ENCODE measurements around the gene L1CAM.

Gene L1CAM

DNA sequence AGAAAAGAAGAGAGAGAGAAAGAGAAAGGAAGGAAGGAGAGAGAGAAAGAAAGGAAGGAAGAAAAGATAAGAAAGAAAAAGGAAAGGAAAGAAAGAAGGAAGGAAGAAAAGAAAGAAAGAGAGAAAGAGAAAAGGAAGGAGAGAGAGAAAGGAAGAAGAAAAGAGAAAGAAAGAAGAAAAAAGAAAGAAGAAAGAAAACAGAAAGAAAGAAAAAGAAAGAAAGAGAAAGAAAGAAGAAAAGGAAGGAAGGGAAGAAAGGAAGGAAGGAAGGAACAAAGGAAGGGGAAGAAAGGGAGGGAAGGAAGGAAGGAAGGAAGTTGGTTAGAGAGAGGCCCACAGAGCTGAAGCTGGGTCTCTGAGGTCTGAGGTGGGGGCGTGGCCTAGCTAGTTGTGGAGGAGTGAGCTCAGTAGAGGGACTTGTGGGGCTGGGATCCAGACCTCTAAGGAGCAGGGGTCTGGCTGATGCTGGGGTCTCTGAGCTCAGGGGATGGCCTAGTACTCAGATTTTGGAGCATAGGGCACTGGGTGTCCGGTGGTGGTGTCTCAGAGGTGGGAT lies 28.5 kb downstream of the L1CAM start:
- Mint-ChIP-seq H3K27ac (no peak overlapping the region), H3K9me3 (no peaks in the 10 kb centered on the region), H3K27me3 (peaks cover 13% of the 10 kb centered on the region), H3K4me1 (peaks cover 18% of the 10 kb centered on the region), H3K36me3 (no peaks in the 10 kb centered on the region), H3K4me3 (no peak overlapping the region)
- no peak for ATAC-seq

- Mint-ChIP-seq H3K9me3 (no peaks in the 10 kb centered on the region), H3K4me3 (no peak overlapping the region), H3K27me3 (peaks cover 31% of the 10 kb centered on the region), H3K36me3 (no peaks in the 10 kb centered on the region), H3K4me1 (peaks cover 10% of the 10 kb centered on the region), H3K27ac (no peak overlapping the region)
- no peak for ATAC-seq
These were observed 31.3 kb downstream of the L1CAM start for GRCh38 chrX:153854702-153855101.

DNA sequence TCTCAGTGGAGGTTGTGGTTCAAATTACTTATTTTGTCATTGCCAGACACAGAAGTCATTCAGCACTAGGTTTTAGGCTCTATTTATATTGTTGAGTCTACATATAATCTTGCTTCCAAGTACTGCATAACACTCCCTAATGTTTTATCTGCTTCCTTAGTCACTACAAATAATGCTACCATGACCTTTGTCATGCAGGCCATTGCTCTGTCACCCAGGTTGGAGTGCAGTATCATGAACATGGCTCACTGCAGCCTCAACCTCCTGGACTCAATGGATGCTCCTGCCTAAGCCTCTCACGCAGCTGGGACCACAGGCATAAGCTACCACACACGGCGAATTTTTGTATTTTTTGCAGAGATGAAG lies 32.1 kb downstream of the L1CAM start:
- Mint-ChIP-seq H3K36me3 (no peaks in the 10 kb centered on the region), H3K27me3 (peaks cover 31% of the 10 kb centered on the region), H3K9me3 (no peaks in the 10 kb centered on the region), H3K4me1 (peaks cover 10% of the 10 kb centered on the region), H3K4me3 (no peak overlapping the region), H3K27ac (no peak overlapping the region)
- ATAC-seq = no peak

DNA sequence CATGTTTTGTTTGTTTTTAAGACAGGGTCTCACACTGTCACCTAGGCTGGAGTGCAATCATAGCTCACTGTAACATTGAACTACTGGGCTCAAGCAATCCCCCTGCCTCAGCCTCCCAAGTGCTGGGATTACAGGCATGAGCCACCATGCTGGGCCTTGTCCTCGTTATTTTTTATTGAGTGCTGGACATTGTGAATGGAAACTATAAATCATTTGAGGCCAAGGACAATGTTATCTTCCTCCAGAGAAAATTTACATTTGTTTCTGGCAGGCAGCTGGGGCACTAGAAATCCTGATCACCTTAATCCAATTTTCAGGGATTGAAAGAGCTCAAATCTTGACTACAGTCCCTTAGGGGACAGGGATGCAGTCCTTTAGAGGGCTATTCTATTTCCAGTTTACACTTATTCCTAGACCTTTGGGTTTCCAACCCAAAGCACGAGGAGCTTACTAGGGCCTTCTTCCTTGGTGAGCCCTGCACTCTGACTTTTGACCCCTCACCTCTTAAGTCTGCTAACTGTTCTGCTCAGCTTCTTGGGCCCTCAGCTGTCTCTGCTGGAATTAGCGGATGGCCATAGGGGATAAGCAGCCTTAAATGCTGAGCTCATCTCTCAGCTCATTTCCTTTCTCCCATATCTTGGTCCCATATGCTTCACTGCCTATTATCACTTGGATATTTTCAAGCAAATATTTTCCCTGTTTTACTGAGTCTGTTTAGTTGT lies 32.6 kb downstream of the L1CAM start:
- no peak overlapping the region for H3K27ac Mint-ChIP-seq
- H3K4me1 Mint-ChIP-seq = peaks cover 10% of the 10 kb centered on the region
- H3K9me3 Mint-ChIP-seq = no peaks in the 10 kb centered on the region
- ATAC-seq = no peak
- H3K4me3 Mint-ChIP-seq = no peak overlapping the region
- H3K36me3 Mint-ChIP-seq = no peaks in the 10 kb centered on the region
- H3K27me3 Mint-ChIP-seq = peaks cover 31% of the 10 kb centered on the region

- Mint-ChIP-seq H3K36me3 (no peaks in the 10 kb centered on the region), H3K27me3 (peaks cover 23% of the 10 kb centered on the region), H3K4me3 (no peak overlapping the region), H3K4me1 (peaks cover 2% of the 10 kb centered on the region), H3K9me3 (no peaks in the 10 kb centered on the region), H3K27ac (no peak overlapping the region)
- ATAC-seq = no peak
These were observed 34.0 kb downstream of the L1CAM start for GRCh38 chrX:153851981-153852380.

GRCh38 chrX:153848325-153848724 lies 37.6 kb downstream of the L1CAM start:
- no peaks in the 10 kb centered on the region for H3K36me3 Mint-ChIP-seq
- H3K27me3 Mint-ChIP-seq = peaks cover 25% of the 10 kb centered on the region
- ATAC-seq = no peak
- H3K4me1 Mint-ChIP-seq = peaks cover 7% of the 10 kb centered on the region
- no peak overlapping the region for H3K4me3 Mint-ChIP-seq
- H3K27ac Mint-ChIP-seq = no peak overlapping the region
- H3K9me3 Mint-ChIP-seq = no peaks in the 10 kb centered on the region

DNA sequence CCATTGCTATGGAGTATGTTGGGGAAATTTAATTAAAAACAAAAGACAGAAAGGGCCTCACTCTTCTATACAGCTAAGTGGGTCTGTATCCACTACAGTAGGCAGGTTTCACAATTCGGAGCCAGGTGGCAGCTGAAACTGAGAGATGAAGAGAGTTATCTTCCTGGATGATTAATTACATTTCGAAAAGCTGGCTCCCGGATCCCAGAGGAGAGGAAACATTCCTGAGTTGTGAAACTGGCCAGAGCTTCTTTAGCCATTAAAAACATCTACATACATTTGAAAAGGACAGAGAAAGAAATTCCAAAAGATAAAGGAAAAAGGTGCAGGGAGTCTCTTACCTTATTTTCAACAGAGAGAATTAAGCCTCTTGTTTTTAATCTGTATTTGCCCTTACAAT lies 40.1 kb downstream of the L1CAM start:
- no peaks in the 10 kb centered on the region for H3K9me3 Mint-ChIP-seq
- H3K27ac Mint-ChIP-seq = no peak overlapping the region
- ATAC-seq = no peak
- peaks cover 13% of the 10 kb centered on the region for H3K27me3 Mint-ChIP-seq
- no peaks in the 10 kb centered on the region for H3K36me3 Mint-ChIP-seq
- H3K4me1 Mint-ChIP-seq = peaks cover 7% of the 10 kb centered on the region
- no peak overlapping the region for H3K4me3 Mint-ChIP-seq

DNA sequence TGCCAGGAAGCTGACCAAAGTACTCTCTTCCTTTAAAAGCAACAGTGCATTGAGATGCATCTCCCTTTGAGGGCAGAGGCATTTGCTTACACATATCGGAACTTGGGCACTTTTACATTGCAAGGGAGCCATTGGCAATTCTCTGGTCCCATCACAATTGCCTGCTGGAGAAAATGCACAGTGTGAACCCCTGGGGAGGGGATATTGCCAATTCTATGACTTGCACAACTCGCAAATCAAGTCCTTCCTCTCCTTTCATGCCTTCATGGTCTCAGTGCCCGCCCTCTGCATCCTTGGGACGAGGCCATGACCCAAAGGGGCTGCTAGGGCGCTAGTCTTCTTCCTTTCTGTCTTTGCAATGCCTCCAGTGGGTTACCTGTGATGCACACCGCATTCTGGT lies 40.8 kb downstream of the L1CAM start:
- Mint-ChIP-seq H3K36me3 (no peaks in the 10 kb centered on the region), H3K27me3 (peaks cover 11% of the 10 kb centered on the region), H3K9me3 (no peaks in the 10 kb centered on the region), H3K27ac (no peak overlapping the region), H3K4me1 (peaks cover 7% of the 10 kb centered on the region), H3K4me3 (no peak overlapping the region)
- ATAC-seq = no peak

- no peak for ATAC-seq
- H3K4me3 Mint-ChIP-seq = no peak overlapping the region
- H3K36me3 Mint-ChIP-seq = no peaks in the 10 kb centered on the region
- H3K27ac Mint-ChIP-seq = no peak overlapping the region
- peaks cover 7% of the 10 kb centered on the region for H3K4me1 Mint-ChIP-seq
- peaks cover 11% of the 10 kb centered on the region for H3K27me3 Mint-ChIP-seq
- no peaks in the 10 kb centered on the region for H3K9me3 Mint-ChIP-seq
These were observed 41.4 kb downstream of the L1CAM start for GRCh38 chrX:153844509-153845082.

DNA sequence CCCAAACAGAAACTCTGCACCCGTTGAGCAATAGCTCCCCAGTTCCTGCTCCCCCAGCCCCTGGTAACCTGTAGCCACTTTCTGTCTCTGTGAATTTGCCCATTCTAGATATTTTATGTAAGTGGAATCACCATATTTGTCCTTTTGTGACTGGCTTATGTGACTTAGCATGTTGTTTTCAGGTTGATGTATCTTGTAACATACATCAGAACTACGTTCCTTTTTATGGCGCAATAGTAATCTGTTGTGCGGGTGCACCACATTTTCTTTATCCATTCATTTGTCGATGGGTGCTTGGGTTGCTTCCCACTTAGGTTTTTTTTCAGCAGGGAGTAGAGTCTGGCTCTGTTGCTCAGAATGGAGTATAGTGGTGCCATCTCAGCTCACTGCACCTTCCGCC lies 49.1 kb downstream of the L1CAM start:
- Mint-ChIP-seq H3K36me3 (no peaks in the 10 kb centered on the region), H3K27me3 (peaks cover 33% of the 10 kb centered on the region), H3K4me1 (no peaks in the 10 kb centered on the region), H3K27ac (no peak overlapping the region), H3K4me3 (no peak overlapping the region), H3K9me3 (no peaks in the 10 kb centered on the region)
- no peak for ATAC-seq

- H3K4me3 Mint-ChIP-seq = no peak overlapping the region
These were observed 53.2 kb downstream of the L1CAM start for GRCh38 chrX:153832728-153833127.

DNA sequence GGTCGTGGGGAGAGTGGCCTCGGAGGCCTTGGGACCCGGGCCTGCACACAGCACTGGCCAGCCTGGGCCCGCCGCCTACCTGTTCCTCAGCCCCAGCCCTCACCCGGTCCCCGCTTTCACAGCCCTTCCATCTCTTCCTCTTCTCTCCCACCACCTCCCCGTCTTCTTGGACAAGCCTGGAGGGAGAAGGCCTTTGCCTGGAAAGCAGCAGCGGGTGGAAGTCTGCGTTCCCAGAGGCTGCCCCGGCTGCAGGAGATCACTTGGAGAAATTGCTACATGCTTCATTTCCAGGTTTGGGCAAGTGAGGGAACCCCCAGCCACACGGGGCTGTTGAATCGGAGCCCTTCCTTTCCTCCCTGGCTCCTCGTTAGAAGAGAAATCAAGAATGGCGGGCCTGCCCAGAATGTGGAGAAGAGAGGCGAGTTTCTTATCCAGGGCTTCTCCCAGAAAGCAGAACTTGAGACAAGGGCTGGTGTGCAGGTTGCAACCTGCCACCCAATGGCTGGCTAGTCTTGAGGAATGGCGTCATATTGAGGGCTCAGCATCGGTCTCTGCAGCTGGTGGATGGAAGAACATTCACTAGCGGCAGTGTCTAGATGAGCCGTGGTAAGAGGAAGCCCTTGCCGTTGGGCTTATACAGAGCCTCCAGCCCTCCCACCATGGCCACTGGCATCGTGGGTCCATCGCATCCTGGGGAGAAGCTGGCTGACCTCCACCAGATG lies 54.4 kb downstream of the L1CAM start:
- no peak for ATAC-seq
- Mint-ChIP-seq H3K27ac (no peak overlapping the region), H3K4me1 (no peaks in the 10 kb centered on the region), H3K9me3 (no peaks in the 10 kb centered on the region), H3K36me3 (no peaks in the 10 kb centered on the region), H3K4me3 (peak overlapping the region; percentile 53), H3K27me3 (peaks cover 52% of the 10 kb centered on the region)

More at GRCh38 chrX:153832728-153833127, 53.2 kb downstream of the L1CAM start:
- H3K4me1 Mint-ChIP-seq = no peaks in the 10 kb centered on the region
- H3K9me3 Mint-ChIP-seq = no peaks in the 10 kb centered on the region
- H3K27me3 Mint-ChIP-seq = peaks cover 43% of the 10 kb centered on the region
- no peak overlapping the region for H3K27ac Mint-ChIP-seq
- no peak for ATAC-seq
- H3K36me3 Mint-ChIP-seq = no peaks in the 10 kb centered on the region

GRCh38 chrX:153830640-153831428 lies 55.1 kb downstream of the L1CAM start:
- Mint-ChIP-seq H3K27me3 (peaks cover 52% of the 10 kb centered on the region), H3K4me3 (no peak overlapping the region), H3K36me3 (no peaks in the 10 kb centered on the region), H3K4me1 (no peaks in the 10 kb centered on the region), H3K9me3 (no peaks in the 10 kb centered on the region), H3K27ac (no peak overlapping the region)
- ATAC-seq = no peak

- H3K27ac Mint-ChIP-seq = no peak within 1 kb of the TSS
- no peaks in the 10 kb centered on the region for H3K9me3 Mint-ChIP-seq
- no peaks in the 10 kb centered on the region for H3K36me3 Mint-ChIP-seq
- H3K4me3 Mint-ChIP-seq = peak within 1 kb of the TSS; percentile 60
- peaks cover 52% of the 10 kb centered on the region for H3K27me3 Mint-ChIP-seq
- no peaks in the 10 kb centered on the region for H3K4me1 Mint-ChIP-seq
- peak; percentile 27 for ATAC-seq
These were observed 56.0 kb downstream of the L1CAM start, which contains the start of gene PDZD4 for GRCh38 chrX:153829799-153830639. PDZD4 (minus strand) TSS chrX:153830544; CDS start chrX:153830298, 246 bp downstream.
